PC-3 (cell line): ENCODE measurements around the gene NDE1. TPM values are rescaled to one million over a fixed set of nuclear protein-coding genes. Genes with fewer than 3 reads are reported as not detected.

Source experiments
- ATAC-seq: fragments of 200-7000 bp; cut with Tn5 transposase; 2 replicates; pipeline ENCODE4 v1.9.1; 2020; ENCODE audit warnings: mild to moderate bottlenecking, moderate library complexity
- BruUV-seq: library from RNA; stranded (reverse); fragments of 400-500 nt; replicated peaks from 2 replicates; lab custom pipeline; 2021; lab: Mats Ljungman, UMichigan
- CTCF ChIA-PET: fragments of 300-600 bp; sonication (Branson Sonifier 250); formaldehyde crosslinking; loops from one replicate; lab custom pipeline; 2022; ENCODE audit warnings: antibody characterized with exemption; lab: Charles Lee
- POLR2A ChIA-PET: fragments of 300-600 bp; sonication (Branson Sonifier 250); formaldehyde crosslinking; loops from one replicate; lab custom pipeline; 2022; ENCODE audit warnings: antibody characterized with exemption; ENCODE audit not compliant: unreplicated experiment; lab: Charles Lee
- DNase-seq: peaks from one replicate; pipeline ENCODE4 v3.0.0-alpha.2; 2015
- H2AFZ ChIP-seq: fragments of 300-600 bp; sonication (generic); 2 replicates; pipeline ENCODE4 v1.6.0; 2016; ENCODE audit warnings: antibody characterized with exemption, low read length
- H3F3A ChIP-seq: fragments of 300-600 bp; sonication (generic); one replicate; pipeline ENCODE4 v1.6.0; 2017; ENCODE audit warnings: antibody characterized with exemption, low read length, control low read depth, mild to moderate bottlenecking; ENCODE audit not compliant: unreplicated experiment
- H3K27ac ChIP-seq: fragments of 300-600 bp; sonication (generic); 2 replicates; pipeline ENCODE4 v1.5.1; 2016; ENCODE audit warnings: mild to moderate bottlenecking, low read length
- H3K27me3 ChIP-seq: fragments of 300-600 bp; sonication (generic); 2 replicates; pipeline ENCODE4 v1.6.1; 2016; ENCODE audit warnings: low read length, mixed read lengths
- H3K36me3 ChIP-seq: fragments of 300-600 bp; sonication (generic); 2 replicates; pipeline ENCODE4 v1.6.1; 2016; ENCODE audit warnings: low read depth, mixed run types, low read length, mixed read lengths
- H3K4me1 ChIP-seq: fragments of 300-600 bp; sonication (generic); 2 replicates; pipeline ENCODE4 v1.5.1; 2016; ENCODE audit warnings: low read length; ENCODE audit not compliant: insufficient read depth
- H3K4me2 ChIP-seq: fragments of 300-600 bp; sonication (generic); 2 replicates; pipeline ENCODE4 v1.6.0; 2016; ENCODE audit warnings: low read length
- H3K4me3 ChIP-seq: fragments of 300-600 bp; sonication (generic); 2 replicates; pipeline ENCODE4 v1.5.1; 2016; ENCODE audit warnings: mild to moderate bottlenecking, low read length, mixed read lengths
- H3K79me2 ChIP-seq: fragments of 300-600 bp; sonication (generic); 2 replicates; pipeline ENCODE4 v1.6.1; 2017; ENCODE audit warnings: low read length, mixed read lengths
- H3K9ac ChIP-seq: fragments of 300-600 bp; sonication (generic); 2 replicates; pipeline ENCODE4 v1.6.0; 2016; ENCODE audit warnings: mild to moderate bottlenecking, low read length
- H3K9me2 ChIP-seq: fragments of 300-600 bp; sonication (generic); replicated peaks from 2 replicates; pipeline ENCODE4 v1.6.1; 2016; ENCODE audit warnings: mixed run types, low read length, mixed read lengths
- H3K9me3 ChIP-seq: fragments of 300-600 bp; sonication (generic); 2 replicates; pipeline ENCODE4 v1.6.1; 2016; ENCODE audit warnings: low read length, mixed read lengths
- H4K20me1 ChIP-seq: fragments of 300-600 bp; sonication (generic); 2 replicates; pipeline ENCODE4 v1.6.1; 2016; ENCODE audit warnings: low read length, mixed read lengths
- CTCF ChIP-seq: fragments of 300-600 bp; sonication (generic); conservative IDR thresholded peaks from 2 replicates; pipeline ENCODE4 v1.5.1; 2017; ENCODE audit warnings: antibody characterized with exemption, low read depth, mild to moderate bottlenecking, low read length
- EZH2 ChIP-seq: fragments of 300-600 bp; sonication (generic); IDR thresholded peaks from one replicate; pipeline ENCODE4 v1.6.1; 2017; ENCODE audit warnings: antibody characterized with exemption, mild to moderate bottlenecking, low read length; ENCODE audit not compliant: unreplicated experiment
- EZH2phosphoT487 ChIP-seq: fragments of 300-600 bp; sonication (generic); IDR thresholded peaks from 2 replicates; pipeline ENCODE4 v1.6.1; 2018; ENCODE audit warnings: mild to moderate bottlenecking, antibody characterized with exemption, low read length, borderline replicate concordance
- intact Hi-C: fragments of 100-400 bp; cut with micrococcal nuclease; formaldehyde crosslinking; loops from 2 replicates; pipeline ENCODE4 v1.9.0; 2023
- total RNA-seq: library from RNA; depleted of rRNA; stranded (reverse); fragments of >200 nt; gene quantifications from 2 replicates; pipeline ENCODE4 v1.2.3, GENCODE V29; 2014

NDE1 gene
- total RNA-seq, 1 experiment from 2014 or later = 24.9 TPM

- no peak overlapping the region for H2AFZ ChIP-seq
- no peaks in the 10 kb centered on the region for H3F3A ChIP-seq
- H3K9me2 ChIP-seq = no peaks in the 10 kb centered on the region
- H3K4me2 ChIP-seq = no peak overlapping the region
- BruUV-seq = no TSS peak
- ChIA-PET POLR2A (no interaction called here), CTCF (no interaction called here)
- no peak overlapping the region for H3K9ac ChIP-seq
- H3K4me3 ChIP-seq = no peak overlapping the region
- TF ChIP-seq EZH2phosphoT487 = no peak
- TF ChIP-seq CTCF = no peak
- no peak for TF ChIP-seq EZH2
- no peak overlapping the region for H3K27ac ChIP-seq
- no peaks in the 10 kb centered on the region for H4K20me1 ChIP-seq
- intact Hi-C loops = no loop called here
- ATAC-seq = no peak
- H3K27me3 ChIP-seq = no peaks in the 10 kb centered on the region
- H3K9me3 ChIP-seq = no peaks in the 10 kb centered on the region
- H3K36me3 ChIP-seq = peaks cover 7% of the 10 kb centered on the region; the same call in 1 of the 2 replicates
- DNase-seq = no peak
- H3K4me1 ChIP-seq = peaks cover 12% of the 10 kb centered on the region
- no peaks in the 10 kb centered on the region for H3K79me2 ChIP-seq
Observed at GRCh38 chr16:15609286-15609649, 40.8 kb upstream of the NDE1 start.

GRCh38 chr16:15610369-15610871 lies 39.6 kb upstream of the NDE1 start:
- Histone ChIP-seq H3K9ac (no peak overlapping the region), H3K27ac (no peak overlapping the region), H3K36me3 (peaks cover 7% of the 10 kb centered on the region; the same call in 1 of the 2 replicates), H3K4me2 (no peak overlapping the region), H3K9me2 (no peaks in the 10 kb centered on the region), H4K20me1 (no peaks in the 10 kb centered on the region), H3K27me3 (no peaks in the 10 kb centered on the region), H3K79me2 (no peaks in the 10 kb centered on the region), H3K4me1 (peaks cover 12% of the 10 kb centered on the region), H3K4me3 (no peak overlapping the region), H3K9me3 (no peaks in the 10 kb centered on the region), H2AFZ (no peak overlapping the region), H3F3A (no peaks in the 10 kb centered on the region)
- ChIA-PET POLR2A (no interaction called here), CTCF (no interaction called here)
- DNase-seq = peak; percentile 32
- no TSS peak for BruUV-seq
- TF ChIP-seq EZH2 = no peak
- TF ChIP-seq EZH2phosphoT487 = no peak
- no peak for TF ChIP-seq CTCF
- ATAC-seq = peak; percentile 38
- intact Hi-C loops = no loop called here

GRCh38 chr16:15611610-15612009 lies 38.4 kb upstream of the NDE1 start:
- Histone ChIP-seq H3K4me1 (peaks cover 12% of the 10 kb centered on the region), H2AFZ (no peak overlapping the region), H3K9ac (no peak overlapping the region), H3K9me3 (no peaks in the 10 kb centered on the region), H3K4me2 (no peak overlapping the region), H3K27me3 (no peaks in the 10 kb centered on the region), H3K27ac (no peak overlapping the region), H3K9me2 (no peaks in the 10 kb centered on the region), H3K79me2 (no peaks in the 10 kb centered on the region), H3K4me3 (no peak overlapping the region), H3F3A (no peaks in the 10 kb centered on the region), H4K20me1 (no peaks in the 10 kb centered on the region), H3K36me3 (peaks cover 7% of the 10 kb centered on the region; the same call in 1 of the 2 replicates)
- intact Hi-C loops = no loop called here
- ATAC-seq (no peak), DNase-seq (no peak)
- POLR2A ChIA-PET = no interaction called here
- no TSS peak for BruUV-seq
- CTCF ChIA-PET = no interaction called here
- TF ChIP-seq CTCF = no peak
